Activated CD8-positive, alpha-beta T cell treated with anti-CD3 and anti-CD28 coated beads, Interleukin-2, amount 10 ng/mL, durations not matched to agents 7 days and 5 days (primary cell): ENCODE results near the gene MMADHC. TPM values are rescaled to one million over a fixed set of nuclear protein-coding genes. Genes with fewer than 3 reads are reported as not detected.

Source experiments
- ATAC-seq: fragments of 150-1000 bp; cut with Tn5 transposase; one replicate; pipeline ENCODE4 v1.10.0; 2021; ENCODE audit warnings: moderate library complexity
- CTCF ChIA-PET: fragments of 350-600 bp; sonication (Branson Sonifier 250); formaldehyde crosslinking; loops from one replicate; lab custom pipeline; 2021; ENCODE audit warnings: antibody characterized with exemption; lab: Charles Lee
- POLR2A ChIA-PET: fragments of 350-600 bp; sonication (Branson Sonifier 250); formaldehyde crosslinking; loops from one replicate; lab custom pipeline; 2021; ENCODE audit warnings: antibody characterized with exemption; lab: Charles Lee
- DNase-seq: peaks from one replicate; pipeline ENCODE4 v3.0.0-alpha.2; 2020
- H3K27ac Mint-ChIP-seq: one replicate; pipeline ENCODE4 v1.8.0; 2021; ENCODE audit warnings: mild to moderate bottlenecking, mixed read lengths
- H3K27me3 Mint-ChIP-seq: one replicate; pipeline ENCODE4 v1.8.0; 2021; ENCODE audit warnings: low read depth, mixed read lengths
- H3K36me3 Mint-ChIP-seq: one replicate; pipeline ENCODE4 v1.8.0; 2021; ENCODE audit warnings: low read depth, mixed read lengths
- H3K4me1 Mint-ChIP-seq: one replicate; pipeline ENCODE4 v1.8.0; 2021; ENCODE audit warnings: low read depth, mixed read lengths
- H3K4me3 Mint-ChIP-seq: one replicate; pipeline ENCODE4 v1.8.0; 2021; ENCODE audit warnings: mild to moderate bottlenecking, mixed read lengths
- H3K9me3 Mint-ChIP-seq: one replicate; pipeline ENCODE4 v1.8.0; 2022; ENCODE audit warnings: mixed read lengths; ENCODE audit not compliant: insufficient read depth
- total RNA-seq, 2 experiments: library from RNA; stranded (reverse); gene quantifications; one replicate each; pipeline ENCODE4 v1.2.3, GENCODE V29; 2021

The MMADHC gene
- total RNA-seq, 2 experiments from 2014 or later, result 91.1 to 93.6 TPM

- DNase-seq, result no peak
- Mint-ChIP-seq H3K9me3 (peaks cover 4% of the 10 kb centered on the region), H3K36me3 (peaks cover 41% of the 10 kb centered on the region), H3K4me1 (peaks cover 41% of the 10 kb centered on the region), H3K4me3 (peak overlapping the region; percentile 93), H3K27me3 (peaks cover 15% of the 10 kb centered on the region), H3K27ac (peak overlapping the region; percentile 98)
- ChIA-PET POLR2A (interaction anchor here (1.0 to 1.3 kb wide), 4 partner anchors 10 to 16 kb away, joined by 3 to 5 read pairs (median 5); no protein-coding TSS in a partner anchor), CTCF (interaction anchor here (0.8 to 1.8 kb wide), 6 partner anchors 8 to 1652 kb away, joined by 3 to 9 read pairs (median 4); no protein-coding TSS in a partner anchor)
- ATAC-seq, result no peak
Observed at GRCh38 chr2:149586898-149587219, 716 bp downstream of the MMADHC start.

- H3K9me3 Mint-ChIP-seq, result peaks cover 4% of the 10 kb centered on the region
- H3K27me3 Mint-ChIP-seq, result peaks cover 10% of the 10 kb centered on the region
- H3K4me3 Mint-ChIP-seq, result peak overlapping the region; percentile 93
- ATAC-seq (no peak), DNase-seq (no peak)
- ChIA-PET POLR2A (no interaction called here), CTCF (interaction anchor here (0.8 to 1.8 kb wide), 2 partner anchors 25 to 1653 kb away, joined by 3 to 5 read pairs; no protein-coding TSS in a partner anchor)
- H3K4me1 Mint-ChIP-seq, result peaks cover 42% of the 10 kb centered on the region
- peak overlapping the region; percentile 63 for H3K27ac Mint-ChIP-seq
- H3K36me3 Mint-ChIP-seq, result peaks cover 48% of the 10 kb centered on the region
Observed at GRCh38 chr2:149586063-149586462, 1.5 kb downstream of the MMADHC start.

GRCh38 chr2:149585166-149585885 is 2.2 kb downstream of the MMADHC start:
- DNase-seq (no peak), ATAC-seq (no peak)
- CTCF ChIA-PET, result interaction anchor here (1.8 kb wide), 1 partner anchor 24 kb away, joined by 5 read pairs; no protein-coding TSS in a partner anchor
- POLR2A ChIA-PET, result no interaction called here
- no peak overlapping the region for H3K27ac Mint-ChIP-seq
- H3K27me3 Mint-ChIP-seq, result peaks cover 10% of the 10 kb centered on the region
- H3K36me3 Mint-ChIP-seq, result peaks cover 53% of the 10 kb centered on the region
- peak overlapping the region; percentile 93 for H3K4me3 Mint-ChIP-seq
- H3K4me1 Mint-ChIP-seq, result peaks cover 46% of the 10 kb centered on the region
- H3K9me3 Mint-ChIP-seq, result peaks cover 4% of the 10 kb centered on the region

- DNase-seq, result no peak
- CTCF ChIA-PET, result no interaction called here
- POLR2A ChIA-PET, result no interaction called here
- Mint-ChIP-seq H3K27me3 (no peaks in the 10 kb centered on the region), H3K27ac (no peak overlapping the region), H3K4me1 (peaks cover 30% of the 10 kb centered on the region), H3K9me3 (no peaks in the 10 kb centered on the region), H3K4me3 (no peak overlapping the region), H3K36me3 (peaks cover 68% of the 10 kb centered on the region)
- ATAC-seq, result no peak
Observed at GRCh38 chr2:149579972-149580882, 7.3 kb downstream of the MMADHC start.

GRCh38 chr2:149577269-149577668 is 10.3 kb downstream of the MMADHC start:
- ATAC-seq (no peak), DNase-seq (no peak)
- no peaks in the 10 kb centered on the region for H3K9me3 Mint-ChIP-seq
- H3K36me3 Mint-ChIP-seq, result peaks cover 56% of the 10 kb centered on the region
- ChIA-PET POLR2A (interaction anchor here (0.8 kb wide), 1 partner anchor 10 kb away, joined by 5 read pairs; no protein-coding TSS in a partner anchor), CTCF (interaction anchor here (1.7 kb wide), 1 partner anchor 21 kb away, joined by 4 read pairs; no protein-coding TSS in a partner anchor)
- peaks cover 10% of the 10 kb centered on the region for H3K4me1 Mint-ChIP-seq
- no peaks in the 10 kb centered on the region for H3K27me3 Mint-ChIP-seq
- no peak overlapping the region for H3K4me3 Mint-ChIP-seq
- peak overlapping the region; percentile 1 for H3K27ac Mint-ChIP-seq

GRCh38 chr2:149575752-149576151 is 11.8 kb downstream of the MMADHC start:
- no peaks in the 10 kb centered on the region for H3K9me3 Mint-ChIP-seq
- no peak for ATAC-seq
- no peak overlapping the region for H3K27ac Mint-ChIP-seq
- ChIA-PET CTCF (interaction anchor here (0.6 kb wide), 1 partner anchor 11 kb away, joined by 4 read pairs; the partner anchor contains the start of gene MMADHC), POLR2A (interaction anchor here (1.2 kb wide), 1 partner anchor 11 kb away, joined by 5 read pairs; no protein-coding TSS in a partner anchor)
- peaks cover 8% of the 10 kb centered on the region for H3K4me1 Mint-ChIP-seq
- H3K36me3 Mint-ChIP-seq, result peaks cover 48% of the 10 kb centered on the region
- no peak overlapping the region for H3K4me3 Mint-ChIP-seq
- no peaks in the 10 kb centered on the region for H3K27me3 Mint-ChIP-seq
- no peak for DNase-seq

- ATAC-seq (no peak), DNase-seq (no peak)
- ChIA-PET POLR2A (interaction anchor here (1.2 kb wide), 1 partner anchor 12 kb away, joined by 5 read pairs; no protein-coding TSS in a partner anchor), CTCF (no interaction called here)
- Mint-ChIP-seq H3K36me3 (peaks cover 45% of the 10 kb centered on the region), H3K9me3 (no peaks in the 10 kb centered on the region), H3K4me1 (peaks cover 5% of the 10 kb centered on the region), H3K4me3 (no peak overlapping the region), H3K27ac (no peak overlapping the region), H3K27me3 (no peaks in the 10 kb centered on the region)
Observed at GRCh38 chr2:149575277-149575676, 12.3 kb downstream of the MMADHC start.

- POLR2A ChIA-PET, result interaction anchor here (1.1 kb wide), 1 partner anchor 13 kb away, joined by 3 read pairs; the partner anchor contains the start of gene MMADHC
- H3K27me3 Mint-ChIP-seq, result no peaks in the 10 kb centered on the region
- CTCF ChIA-PET, result interaction anchor here (0.7 to 2.9 kb wide), 4 partner anchors 13 to 557 kb away, joined by 3 to 13 read pairs (median 3); partner anchors contain the start of gene MMADHC
- ATAC-seq (no peak), DNase-seq (no peak)
- H3K36me3 Mint-ChIP-seq, result peaks cover 49% of the 10 kb centered on the region
- no peak overlapping the region for H3K4me3 Mint-ChIP-seq
- no peak overlapping the region for H3K27ac Mint-ChIP-seq
- H3K9me3 Mint-ChIP-seq, result no peaks in the 10 kb centered on the region
- peaks cover 5% of the 10 kb centered on the region for H3K4me1 Mint-ChIP-seq
Observed at GRCh38 chr2:149573760-149574159, 13.8 kb downstream of the MMADHC start.

- ATAC-seq, result no peak
- peaks cover 47% of the 10 kb centered on the region for H3K36me3 Mint-ChIP-seq
- H3K4me1 Mint-ChIP-seq, result peaks cover 5% of the 10 kb centered on the region
- H3K9me3 Mint-ChIP-seq, result no peaks in the 10 kb centered on the region
- no peaks in the 10 kb centered on the region for H3K27me3 Mint-ChIP-seq
- ChIA-PET POLR2A (no interaction called here), CTCF (interaction anchor here (0.6 to 2.9 kb wide), 7 partner anchors 8 to 1666 kb away, joined by 3 to 13 read pairs (median 3); no protein-coding TSS in a partner anchor)
- H3K27ac Mint-ChIP-seq, result no peak overlapping the region
- no peak for DNase-seq
- H3K4me3 Mint-ChIP-seq, result no peak overlapping the region
Observed at GRCh38 chr2:149572102-149572953, 15.2 kb downstream of the MMADHC start.

GRCh38 chr2:149568138-149568537 is 19.4 kb downstream of the MMADHC start:
- Mint-ChIP-seq H3K4me3 (no peak overlapping the region), H3K27me3 (no peaks in the 10 kb centered on the region), H3K36me3 (peaks cover 41% of the 10 kb centered on the region), H3K27ac (no peak overlapping the region), H3K9me3 (no peaks in the 10 kb centered on the region), H3K4me1 (peaks cover 2% of the 10 kb centered on the region)
- DNase-seq, result no peak
- POLR2A ChIA-PET, result no interaction called here
- CTCF ChIA-PET, result interaction anchor here (0.6 kb wide), 1 partner anchor 367 kb away, joined by 3 read pairs; no protein-coding TSS in a partner anchor
- ATAC-seq, result no peak
